Stimulated activated CD8-positive, alpha-beta memory T cell treated with anti-CD3 and anti-CD28 coated beads, Interleukin-4, amount 100 ng/mL, for 24 hours (primary cell): ENCODE measurements around the gene CGRRF1.

ENCODE experiments used
- DNase-seq: peaks from one replicate; pipeline ENCODE4 v3.0.0-alpha.2; 2020; ENCODE audit warnings: low read depth

Gene CGRRF1

DNA sequence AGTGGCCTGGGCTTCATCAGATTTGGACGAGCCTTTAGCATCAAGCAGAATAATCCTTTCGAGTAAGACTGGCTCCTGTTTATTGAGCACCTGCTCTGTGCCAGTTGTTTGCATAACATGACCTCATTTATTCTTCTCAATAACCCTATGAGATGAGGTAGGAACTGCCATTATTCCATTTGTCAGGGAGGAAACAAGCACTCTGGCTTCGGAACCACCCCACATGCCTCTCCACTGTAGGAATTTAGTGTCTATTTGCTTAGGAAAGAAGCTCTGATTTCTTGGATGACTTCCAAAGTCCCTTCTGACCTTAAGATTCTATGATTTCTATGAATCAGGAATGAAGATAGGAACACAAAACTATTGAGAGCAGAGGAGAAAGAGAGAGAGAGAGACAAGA is 68.3 kb downstream of the CGRRF1 start:
- DNase-seq: no peak

GRCh38 chr14:54579621-54580020 is 69.9 kb downstream of the CGRRF1 start:
- no peak for DNase-seq

- no peak for DNase-seq
These were observed 71.2 kb downstream of the CGRRF1 start for GRCh38 chr14:54580933-54581332.

DNA sequence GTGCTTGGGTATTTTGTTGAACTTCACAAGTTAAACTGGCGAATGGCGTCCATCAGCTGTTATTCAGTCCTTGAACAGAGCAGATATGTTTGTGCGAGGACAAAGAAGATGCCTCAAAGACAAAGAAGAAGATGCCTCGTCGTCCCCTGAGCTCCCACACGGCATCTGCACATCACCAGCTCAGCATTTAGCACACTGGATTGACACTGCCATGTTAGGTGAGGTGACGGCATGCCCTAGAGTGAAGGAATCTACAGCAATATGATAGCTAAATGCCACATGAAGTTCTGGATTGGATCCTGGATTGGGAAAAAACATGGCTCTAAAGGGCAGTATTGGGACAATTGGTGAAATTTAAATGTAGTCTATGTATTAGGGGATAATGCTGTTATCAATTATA is 72.6 kb downstream of the CGRRF1 start:
- DNase-seq: no peak

- DNase-seq: no peak
These were observed 74.4 kb downstream of the CGRRF1 start for GRCh38 chr14:54584097-54584496.

DNA sequence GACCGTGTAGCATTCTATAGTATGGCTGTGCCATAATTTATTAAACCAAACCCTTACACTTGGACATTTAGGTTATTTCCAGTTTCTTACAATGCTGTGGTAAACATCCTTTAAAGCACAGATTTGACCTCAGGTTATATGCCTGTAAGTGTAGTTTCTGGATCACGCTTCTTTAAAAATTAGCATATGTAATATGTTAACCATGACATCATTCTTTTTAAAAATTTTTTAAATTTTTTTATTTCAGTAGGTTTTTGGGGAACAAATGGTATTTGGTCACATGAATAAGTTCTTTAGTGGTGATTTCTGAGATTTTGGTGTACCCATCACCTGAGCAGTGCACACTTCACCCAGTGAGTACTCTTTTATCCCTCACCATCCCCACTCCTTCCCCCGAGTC is 75.5 kb downstream of the CGRRF1 start:
- no peak for DNase-seq
